Calu3 (cell line): ENCODE data around the gene MLXIP. TPM values are rescaled to one million over a fixed set of nuclear protein-coding genes. Genes with fewer than 3 reads are reported as not detected.

Source experiments
- BruUV-seq: library from RNA; stranded (reverse); fragments of 400-500 nt; replicated peaks from 2 replicates; lab custom pipeline; 2021; lab: Mats Ljungman, UMichigan
- CTCF ChIA-PET: fragments of 300-600 bp; sonication (Branson Sonifier 250); formaldehyde crosslinking; loops from one replicate; lab custom pipeline; 2022; ENCODE audit warnings: antibody characterized with exemption; lab: Charles Lee
- DNase-seq: peaks from one replicate; pipeline ENCODE4 v3.0.0; 2022
- H3K27ac Mint-ChIP-seq: one replicate; pipeline ENCODE4 v1.8.0; 2022; ENCODE audit warnings: mixed read lengths; ENCODE audit not compliant: unreplicated experiment
- H3K27me3 Mint-ChIP-seq: one replicate; pipeline ENCODE4 v1.8.0; 2022; ENCODE audit warnings: mixed read lengths; ENCODE audit not compliant: unreplicated experiment
- H3K36me3 Mint-ChIP-seq: one replicate; pipeline ENCODE4 v1.8.0; 2022; ENCODE audit warnings: mild to moderate bottlenecking, moderate library complexity, mixed read lengths; ENCODE audit not compliant: insufficient read depth, unreplicated experiment
- H3K4me1 Mint-ChIP-seq: one replicate; pipeline ENCODE4 v1.8.0; 2022; ENCODE audit warnings: mild to moderate bottlenecking, low read depth, mixed read lengths; ENCODE audit not compliant: unreplicated experiment
- H3K4me3 Mint-ChIP-seq: one replicate; pipeline ENCODE4 v1.8.0; 2022; ENCODE audit warnings: mild to moderate bottlenecking, low read depth, moderate library complexity, mixed read lengths; ENCODE audit not compliant: unreplicated experiment
- H3K9me3 Mint-ChIP-seq: one replicate; pipeline ENCODE4 v1.8.0; 2022; ENCODE audit warnings: low read depth, mixed read lengths; ENCODE audit not compliant: unreplicated experiment
- CTCF ChIP-seq: fragments of 200-600 bp; IDR thresholded peaks from one replicate; pipeline ENCODE4 v1.8.0; 2022; ENCODE audit warnings: antibody characterized with exemption; ENCODE audit not compliant: unreplicated experiment
- intact Hi-C: fragments of 100-400 bp; cut with micrococcal nuclease; formaldehyde crosslinking; loops from one replicate; pipeline ENCODE4 v1.10.0; 2022; ENCODE audit not compliant: unreplicated experiment
- total RNA-seq: library from RNA; stranded (reverse); gene quantifications from 2 replicates; pipeline ENCODE4 v1.2.3, GENCODE V29; 2022

MLXIP gene
- total RNA-seq, 1 experiment from 2014 or later, result 55.3 TPM

- H3K4me1 Mint-ChIP-seq, result no peaks in the 10 kb centered on the region
- H3K9me3 Mint-ChIP-seq, result no peaks in the 10 kb centered on the region
- no peak overlapping the region for H3K27ac Mint-ChIP-seq
- no peak overlapping the region for H3K4me3 Mint-ChIP-seq
- peaks cover 27% of the 10 kb centered on the region for H3K27me3 Mint-ChIP-seq
- BruUV-seq, result no TSS peak
- no peaks in the 10 kb centered on the region for H3K36me3 Mint-ChIP-seq
- intact Hi-C loops, result no loop called here
- CTCF ChIA-PET, result interaction anchor here (0.7 kb wide), 1 partner anchor 157 kb away, joined by 4 read pairs; no protein-coding TSS in a partner anchor
- no peak for TF ChIP-seq CTCF
- no peak for DNase-seq
Measured at GRCh38 chr12:122162976-122163375, 84.4 kb downstream of the MLXIP start.

- DNase-seq, result no peak
- CTCF ChIA-PET, result interaction anchor here (0.7 kb wide), 1 partner anchor 1471 kb away, joined by 6 read pairs; no protein-coding TSS in a partner anchor
- no TSS peak for BruUV-seq
- intact Hi-C loops, result no loop called here
- no peak overlapping the region for H3K27ac Mint-ChIP-seq
- H3K27me3 Mint-ChIP-seq, result peaks cover 24% of the 10 kb centered on the region
- no peaks in the 10 kb centered on the region for H3K4me1 Mint-ChIP-seq
- H3K4me3 Mint-ChIP-seq, result no peak overlapping the region
- H3K9me3 Mint-ChIP-seq, result no peaks in the 10 kb centered on the region
- no peak for TF ChIP-seq CTCF
- no peaks in the 10 kb centered on the region for H3K36me3 Mint-ChIP-seq
Measured at GRCh38 chr12:122166422-122167349, 88.1 kb downstream of the MLXIP start.

- Mint-ChIP-seq H3K4me1 (no peaks in the 10 kb centered on the region), H3K36me3 (no peaks in the 10 kb centered on the region), H3K27me3 (peaks cover 24% of the 10 kb centered on the region), H3K4me3 (no peak overlapping the region), H3K9me3 (no peaks in the 10 kb centered on the region), H3K27ac (no peak overlapping the region)
- no peak for TF ChIP-seq CTCF
- no TSS peak for BruUV-seq
- CTCF ChIA-PET, result no interaction called here
- intact Hi-C loops, result no loop called here
- no peak for DNase-seq
Measured at GRCh38 chr12:122167356-122167925, 88.9 kb downstream of the MLXIP start.

GRCh38 chr12:122168492-122168891 lies 89.9 kb downstream of the MLXIP start:
- Mint-ChIP-seq H3K27me3 (peaks cover 34% of the 10 kb centered on the region), H3K36me3 (no peaks in the 10 kb centered on the region), H3K9me3 (no peaks in the 10 kb centered on the region), H3K4me3 (no peak overlapping the region), H3K27ac (no peak overlapping the region), H3K4me1 (no peaks in the 10 kb centered on the region)
- no peak for DNase-seq
- BruUV-seq, result no TSS peak
- intact Hi-C loops, result no loop called here
- CTCF ChIA-PET, result no interaction called here
- TF ChIP-seq CTCF, result no peak
